ENCODE measurements around the gene SCN3A.

Gene SCN3A

GRCh38 chr2:165185633-165186032, 18.2 kb downstream of the SCN3A start:
- DNase-seq: no peak

DNA sequence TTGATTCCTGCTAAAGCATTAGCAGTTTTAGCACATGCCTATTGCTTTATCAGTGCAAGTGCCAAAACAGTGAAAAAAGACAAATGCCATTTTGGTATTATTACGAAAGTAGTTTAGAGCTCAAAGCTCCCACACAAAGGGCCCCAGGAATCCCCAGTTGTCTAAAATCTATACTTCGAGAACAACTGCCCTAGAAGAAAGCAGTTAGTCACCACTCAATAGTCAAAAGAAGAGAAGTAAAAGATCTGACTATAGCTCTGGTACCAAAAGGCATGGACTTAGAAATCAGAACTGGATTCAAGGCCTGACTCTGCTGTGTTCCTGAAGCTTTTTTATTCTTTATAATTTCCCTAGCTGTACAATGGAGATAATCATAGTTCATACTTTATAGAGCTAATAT, 21.8 kb downstream of the SCN3A start:
- DNase-seq: no peak

- no peak for DNase-seq
Observed at GRCh38 chr2:165176780-165177179, 27.1 kb downstream of the SCN3A start.

DNA sequence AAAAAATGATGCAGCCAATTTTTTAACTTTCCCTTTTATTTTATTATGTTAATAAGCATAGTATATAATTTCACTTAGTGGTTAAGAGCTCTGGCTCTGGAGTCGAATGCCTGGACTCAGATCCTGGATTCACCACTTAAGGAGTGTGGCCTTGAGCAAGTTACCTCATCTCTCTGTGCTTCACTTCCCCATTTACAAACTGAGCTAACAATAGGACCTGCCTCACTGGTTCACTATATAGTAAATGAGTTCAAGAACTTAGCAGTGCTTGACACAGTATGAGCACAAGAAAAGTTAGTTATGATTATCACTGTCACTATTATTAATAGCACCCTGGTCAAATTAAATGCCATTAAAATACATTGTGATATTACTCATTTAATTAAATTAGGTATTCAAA, 30.6 kb downstream of the SCN3A start:
- no peak for DNase-seq

DNA sequence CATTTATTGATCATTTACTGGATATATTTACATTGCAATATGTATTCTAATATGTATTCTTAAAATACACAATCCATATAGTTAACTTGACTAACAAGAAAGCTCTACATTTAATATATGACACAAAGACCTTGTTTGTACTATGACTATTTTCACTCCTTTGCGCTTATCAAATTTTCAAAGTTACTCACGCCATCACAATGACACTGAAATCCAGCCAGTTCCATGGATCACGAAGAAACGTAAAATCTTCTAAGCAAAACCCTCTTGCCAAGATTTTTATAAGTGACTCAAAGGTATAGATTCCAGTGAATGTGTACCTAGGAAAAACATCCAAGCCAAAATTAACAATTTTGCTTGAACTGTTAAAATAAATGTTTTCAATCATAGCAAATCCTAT, 39.6 kb downstream of the SCN3A start:
- DNase-seq: no peak

GRCh38 chr2:165163761-165164160, 40.1 kb downstream of the SCN3A start:
- no peak for DNase-seq

DNA sequence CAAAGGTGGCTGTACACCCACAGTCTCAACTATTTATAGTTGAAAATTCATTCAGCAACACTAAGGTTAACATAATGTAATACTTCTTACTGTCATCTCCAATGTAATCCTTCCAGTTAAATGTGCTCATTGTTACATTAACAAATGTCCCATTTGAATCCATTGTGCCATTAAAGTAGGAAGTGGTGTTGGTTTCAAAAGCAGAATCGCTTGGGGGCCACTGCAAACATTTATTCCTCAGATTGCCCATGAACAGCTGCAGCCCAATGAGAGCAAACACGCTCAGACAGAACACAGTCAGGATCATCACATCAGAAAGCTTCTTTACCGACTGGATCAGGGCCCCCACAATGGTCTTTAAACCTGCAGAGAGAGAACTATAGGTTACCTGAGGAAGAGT, 41.4 kb downstream of the SCN3A start:
- no peak for DNase-seq

DNA sequence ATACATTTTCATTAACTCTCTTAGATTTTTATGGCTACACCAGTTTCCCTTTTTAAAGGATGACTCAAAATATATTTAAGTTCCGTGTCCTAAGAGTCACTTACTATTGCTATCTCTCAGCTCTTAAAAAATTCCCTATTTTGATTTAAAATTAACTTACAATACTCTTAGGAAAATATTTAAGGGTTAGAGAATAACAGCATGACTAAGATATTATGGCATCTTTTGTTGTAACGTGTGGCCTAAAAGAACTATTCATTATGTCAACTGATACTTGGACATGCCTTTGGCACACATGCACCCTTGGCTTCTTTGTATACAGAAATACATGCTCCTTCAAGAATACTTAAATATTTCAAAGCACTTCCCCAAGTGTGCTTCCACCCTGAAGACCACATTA, 42.3 kb downstream of the SCN3A start:
- no peak for DNase-seq

- no peak for DNase-seq
Observed at GRCh38 chr2:165157160-165157559, 46.7 kb downstream of the SCN3A start.

- DNase-seq: no peak
Observed at GRCh38 chr2:165155152-165155551, 48.7 kb downstream of the SCN3A start.

GRCh38 chr2:165149439-165149838, 54.4 kb downstream of the SCN3A start:
- DNase-seq: no peak

DNA sequence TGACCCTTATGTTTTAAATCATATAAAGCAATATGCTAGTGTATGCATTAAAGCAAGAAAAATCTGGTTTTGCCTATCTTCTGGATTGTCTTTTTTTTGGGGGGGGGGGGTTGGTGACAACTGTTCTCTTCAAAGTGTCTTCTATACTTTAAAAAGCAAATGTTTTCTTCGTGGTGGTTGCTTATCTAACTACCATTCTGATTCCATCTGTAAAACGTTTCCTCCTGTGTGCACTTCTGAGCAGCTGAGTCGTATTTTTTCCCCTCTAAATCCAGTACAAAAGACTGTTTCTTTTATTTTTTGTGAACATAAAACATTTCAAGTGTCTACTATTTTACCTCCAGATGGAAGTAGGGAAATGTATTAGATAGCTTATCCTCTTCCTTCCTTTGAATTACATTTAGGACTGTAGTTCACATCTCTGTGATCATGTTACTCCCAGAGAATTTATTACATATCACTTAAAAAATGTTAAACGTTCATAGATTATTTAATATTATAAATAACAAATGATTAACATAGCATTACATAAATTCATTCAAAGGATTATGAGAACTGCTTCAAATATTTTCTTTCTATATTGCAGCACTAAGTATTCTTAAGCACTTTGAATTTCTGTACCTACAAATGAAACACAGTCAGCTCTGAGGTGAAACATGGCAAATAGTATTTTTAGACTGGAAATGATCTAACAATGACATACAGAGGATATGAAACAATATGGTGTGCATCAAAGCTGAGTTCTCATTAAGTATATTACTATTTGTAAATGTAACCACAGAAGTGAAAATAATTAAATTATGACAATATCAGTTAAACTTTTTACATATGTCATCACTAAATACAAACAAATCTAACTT, 56.4 kb downstream of the SCN3A start:
- DNase-seq: no peak

DNA sequence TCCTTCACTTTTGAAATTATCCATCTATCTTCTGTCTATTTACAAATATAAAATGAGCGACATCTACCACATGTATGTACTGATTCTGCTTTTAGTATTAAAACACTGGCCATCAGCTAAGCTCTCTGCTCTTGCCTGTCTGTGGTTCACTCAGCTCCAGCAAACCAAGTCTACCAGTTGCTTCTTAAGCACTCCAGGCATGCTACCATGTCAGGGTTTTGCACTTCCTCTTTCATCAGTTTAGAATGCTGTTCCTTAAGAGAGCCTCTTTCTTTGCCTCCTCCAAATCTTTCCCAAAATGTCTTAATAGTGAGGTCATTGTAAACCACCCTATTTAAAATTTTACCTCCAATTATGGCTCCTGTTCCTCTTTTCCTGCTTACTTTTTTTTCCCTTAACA, 59.5 kb downstream of the SCN3A start:
- no peak for DNase-seq

- no peak for DNase-seq
Observed at GRCh38 chr2:165141601-165142354, 62.1 kb downstream of the SCN3A start.

- no peak for DNase-seq
Observed at GRCh38 chr2:165126244-165126643, 77.6 kb downstream of the SCN3A start.

DNA sequence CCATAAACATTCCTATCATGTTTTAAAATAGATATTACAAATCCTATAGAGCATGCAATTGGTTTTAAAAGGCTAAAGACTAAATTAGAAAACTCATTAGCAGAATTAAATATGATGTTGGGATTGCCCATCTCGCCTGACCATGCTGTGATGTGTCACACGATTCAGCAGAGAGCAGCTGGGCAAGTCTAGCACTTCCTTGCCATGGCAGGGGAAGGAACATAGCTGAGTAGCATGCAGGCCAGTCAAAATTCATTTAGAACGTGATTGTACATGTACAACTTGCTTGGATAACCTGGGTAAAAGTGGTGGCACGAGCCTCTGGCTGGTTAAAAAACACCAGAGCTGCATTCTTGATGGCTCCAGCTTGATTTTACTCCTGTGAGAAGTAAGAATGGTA, 81.3 kb downstream of the SCN3A start:
- DNase-seq: no peak

DNA sequence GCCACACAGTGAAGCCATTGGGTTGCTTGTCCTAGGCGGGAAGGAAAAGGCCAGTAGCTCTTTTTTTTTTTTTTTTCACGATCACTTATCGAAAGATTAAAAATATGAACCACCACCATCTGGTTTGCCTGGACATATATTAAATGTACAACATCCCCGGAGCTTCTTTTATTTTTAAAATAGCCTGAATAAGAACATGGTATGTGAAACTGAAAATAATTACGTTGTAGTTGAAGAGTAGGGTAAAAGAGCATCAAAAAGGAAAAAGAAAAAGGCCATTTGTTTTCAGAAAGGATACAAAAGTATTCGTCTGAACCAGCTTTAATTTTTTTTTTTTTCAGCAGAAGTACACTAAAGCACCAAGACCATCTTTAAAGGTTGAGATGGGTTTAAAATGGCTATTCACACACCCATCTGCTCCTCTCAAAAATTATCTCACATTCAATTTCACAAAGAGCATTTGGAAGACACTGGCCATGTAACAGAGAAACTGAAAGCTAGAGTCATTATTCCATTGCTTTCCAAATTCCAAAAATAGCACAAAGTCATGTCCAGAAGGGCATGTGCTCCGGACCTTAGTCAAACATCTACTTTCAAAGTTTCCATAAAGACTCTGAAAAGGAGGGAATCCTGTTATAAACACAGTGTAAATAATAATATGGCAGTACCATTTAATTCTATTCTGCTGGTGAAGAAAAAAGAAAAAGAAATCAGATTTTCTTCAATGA, 82.9 kb downstream of the SCN3A start:
- DNase-seq: no peak

- DNase-seq: no peak
Observed at GRCh38 chr2:165115258-165115657, 88.6 kb downstream of the SCN3A start.

GRCh38 chr2:165114346-165114939, 89.4 kb downstream of the SCN3A start:
- DNase-seq: peak; percentile 79

DNA sequence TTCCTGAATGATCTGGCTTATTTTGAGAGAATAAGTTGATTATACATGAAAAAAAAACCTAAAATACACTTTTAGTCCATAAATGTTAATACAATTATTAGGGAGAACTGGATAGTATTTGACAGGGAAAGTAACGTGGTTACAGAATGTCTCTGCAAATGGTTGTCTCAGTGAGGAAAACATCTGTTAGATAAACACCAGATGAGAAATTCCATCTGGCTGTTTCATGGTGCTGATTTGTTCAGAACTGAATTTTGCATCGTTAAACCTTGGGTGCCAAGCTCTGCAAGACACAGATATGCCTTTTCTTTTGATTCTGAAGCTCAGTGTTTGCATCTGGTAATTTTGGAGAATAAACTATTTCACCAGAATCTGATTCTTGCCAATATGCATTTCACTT, 90.4 kb downstream of the SCN3A start:
- peak; percentile 76 for DNase-seq

DNA sequence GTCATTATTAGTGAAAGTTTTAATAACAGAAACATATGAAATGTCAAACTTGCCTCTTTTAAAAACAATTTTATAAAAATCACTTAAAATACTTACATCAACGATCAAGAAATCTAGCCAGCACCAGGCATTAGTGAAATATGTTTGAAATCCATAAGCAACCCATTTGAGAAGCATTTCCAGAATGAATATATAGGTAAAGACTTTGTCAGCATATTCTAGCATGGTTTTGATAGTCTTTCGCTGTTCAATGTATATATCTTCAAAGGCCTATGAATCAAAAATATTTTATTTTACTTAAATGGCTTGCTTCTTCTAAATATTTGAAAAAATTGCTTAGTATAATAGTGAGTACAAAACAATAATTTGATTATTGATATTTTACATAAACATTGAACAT, 91.1 kb downstream of the SCN3A start:
- no peak for DNase-seq

DNA sequence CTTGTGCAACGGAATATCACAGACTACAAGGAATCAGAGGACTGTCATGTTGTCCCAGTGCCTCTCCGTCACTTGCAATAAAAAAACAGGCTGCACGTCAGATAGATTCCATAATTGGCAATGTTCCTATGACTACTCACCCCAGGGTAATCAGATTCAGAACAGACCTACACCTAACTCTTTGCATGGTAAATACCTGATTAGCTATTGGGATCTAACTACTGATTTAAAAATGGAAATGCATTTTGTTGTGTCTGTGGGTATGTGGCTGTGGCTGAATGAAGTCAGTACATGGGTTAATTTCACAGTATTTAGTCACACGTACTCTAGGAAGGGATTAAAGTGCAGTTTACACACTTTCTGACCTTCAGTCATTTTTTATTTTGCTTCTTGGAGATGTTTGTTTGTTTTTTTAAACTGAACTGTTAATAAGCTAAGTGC, 91.7 kb downstream of the SCN3A start:
- no peak for DNase-seq

DNA sequence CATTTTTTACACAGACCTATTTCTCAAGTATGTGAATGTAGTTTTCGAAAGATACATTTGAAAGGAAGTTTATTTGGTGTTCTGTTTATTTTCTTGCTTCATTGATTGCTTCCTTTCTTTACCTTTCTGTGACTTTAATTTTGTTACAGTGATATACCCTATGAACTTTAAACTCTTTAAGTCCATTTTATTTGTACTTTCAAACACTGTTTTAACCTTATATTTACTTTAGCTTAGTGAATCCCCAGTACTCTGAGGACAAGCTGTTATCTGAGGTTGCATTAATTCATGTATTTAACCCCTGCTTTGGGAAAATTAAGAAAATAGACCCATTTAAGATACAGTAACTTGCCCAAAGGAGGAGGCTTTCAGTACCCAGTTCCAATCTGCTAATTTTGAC, 93.5 kb downstream of the SCN3A start:
- no peak for DNase-seq

Data from NCI-H1694 (cell line).